ENCODE data around the gene MACROD2.

DNA sequence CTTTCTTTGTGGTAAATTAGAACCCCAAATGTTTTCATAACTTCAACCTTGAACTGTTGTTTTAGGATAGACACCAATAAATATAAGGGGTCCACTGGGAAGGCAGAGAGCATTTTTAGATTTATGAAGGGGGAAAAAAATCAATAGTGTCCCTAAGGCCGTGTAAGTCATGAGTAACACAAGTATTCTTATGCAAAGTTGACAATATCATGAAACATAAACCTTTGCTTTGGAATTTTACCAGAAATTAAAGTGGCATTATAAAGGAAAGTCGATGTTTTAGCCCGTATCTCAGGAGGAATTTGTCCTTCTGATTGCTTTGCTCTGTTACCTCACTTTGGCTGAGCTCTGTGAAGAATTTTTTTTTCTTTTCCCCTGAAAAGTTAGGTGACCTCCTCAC, 737.0 kb downstream of the MACROD2 start:
- TF ChIP-seq, protein P1, sequence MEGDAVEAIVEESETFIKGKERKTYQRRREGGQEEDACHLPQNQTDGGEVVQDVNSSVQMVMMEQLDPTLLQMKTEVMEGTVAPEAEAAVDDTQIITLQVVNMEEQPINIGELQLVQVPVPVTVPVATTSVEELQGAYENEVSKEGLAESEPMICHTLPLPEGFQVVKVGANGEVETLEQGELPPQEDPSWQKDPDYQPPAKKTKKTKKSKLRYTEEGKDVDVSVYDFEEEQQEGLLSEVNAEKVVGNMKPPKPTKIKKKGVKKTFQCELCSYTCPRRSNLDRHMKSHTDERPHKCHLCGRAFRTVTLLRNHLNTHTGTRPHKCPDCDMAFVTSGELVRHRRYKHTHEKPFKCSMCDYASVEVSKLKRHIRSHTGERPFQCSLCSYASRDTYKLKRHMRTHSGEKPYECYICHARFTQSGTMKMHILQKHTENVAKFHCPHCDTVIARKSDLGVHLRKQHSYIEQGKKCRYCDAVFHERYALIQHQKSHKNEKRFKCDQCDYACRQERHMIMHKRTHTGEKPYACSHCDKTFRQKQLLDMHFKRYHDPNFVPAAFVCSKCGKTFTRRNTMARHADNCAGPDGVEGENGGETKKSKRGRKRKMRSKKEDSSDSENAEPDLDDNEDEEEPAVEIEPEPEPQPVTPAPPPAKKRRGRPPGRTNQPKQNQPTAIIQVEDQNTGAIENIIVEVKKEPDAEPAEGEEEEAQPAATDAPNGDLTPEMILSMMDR (conservative IDR thresholded peaks at IDR 0.05) = no peak
- TF ChIP-seq ZFX (IDR thresholded peaks at IDR 0.05) = no peak
